OCI-LY7 (cell line): ENCODE data around the gene CLCNKB. TPM values are rescaled to one million over a fixed set of nuclear protein-coding genes. Genes with fewer than 3 reads are reported as not detected.

Source experiments
- BruUV-seq: library from RNA; stranded (reverse); fragments of 400-500 nt; replicated peaks from 2 replicates; lab custom pipeline; 2021; lab: Mats Ljungman, UMichigan
- CTCF ChIA-PET: fragments of 300-600 bp; sonication (Branson Sonifier 250); formaldehyde crosslinking; loops from one replicate; lab custom pipeline; 2022; ENCODE audit warnings: antibody characterized with exemption; ENCODE audit not compliant: unreplicated experiment; lab: Charles Lee
- POLR2A ChIA-PET: fragments of 300-600 bp; sonication (Branson Sonifier 250); formaldehyde crosslinking; loops from one replicate; lab custom pipeline; 2022; ENCODE audit warnings: antibody characterized with exemption; lab: Charles Lee
- DNase-seq: peaks from one replicate; pipeline ENCODE4 v3.0.0-alpha.2; 2015; ENCODE audit warnings: low spot score
- H2AFZ ChIP-seq: fragments of 200-600 bp; sonication (generic), shearing (Covaris generic); 2 replicates; pipeline ENCODE4 v1.6.1; 2014; ENCODE audit warnings: mild to moderate bottlenecking, antibody characterized with exemption, low read length, moderate library complexity
- H3K27ac ChIP-seq: fragments of 200-600 bp; sonication (generic); 2 replicates; pipeline ENCODE4 v1.5.1; 2014; ENCODE audit warnings: mixed run types, low read depth, mild to moderate bottlenecking, moderate library complexity, low read length, inconsistent platforms; ENCODE audit not compliant: poor library complexity, severe bottlenecking
- H3K36me3 ChIP-seq: fragments of 200-600 bp; sonication (generic); 2 replicates; pipeline ENCODE4 v1.6.1; 2014; ENCODE audit warnings: mild to moderate bottlenecking, antibody characterized with exemption, low read length, moderate library complexity, mixed read lengths; ENCODE audit not compliant: insufficient read depth
- H3K4me1 ChIP-seq: fragments of 200-600 bp; sonication (generic); 2 replicates; pipeline ENCODE4 v1.5.1; 2014; ENCODE audit warnings: mild to moderate bottlenecking, low read length; ENCODE audit not compliant: insufficient read depth, poor library complexity, severe bottlenecking
- H3K4me2 ChIP-seq: fragments of 200-600 bp; sonication (generic); 2 replicates; pipeline ENCODE4 v1.6.1; 2014; ENCODE audit warnings: mild to moderate bottlenecking, low read length
- H3K4me3 ChIP-seq: fragments of 200-600 bp; sonication (generic); 2 replicates; pipeline ENCODE4 v1.5.1; 2014; ENCODE audit warnings: mild to moderate bottlenecking, low read depth, low read length; ENCODE audit not compliant: poor library complexity, severe bottlenecking
- H3K79me2 ChIP-seq: fragments of 200-600 bp; sonication (generic); 2 replicates; pipeline ENCODE4 v1.6.1; 2016; ENCODE audit warnings: low read depth, mild to moderate bottlenecking, low read length, moderate library complexity, mixed read lengths; ENCODE audit not compliant: insufficient read depth
- H3K9me2 ChIP-seq: fragments of 200-600 bp; sonication (generic); 2 replicates; pipeline ENCODE4 v1.6.1; 2016; ENCODE audit warnings: mild to moderate bottlenecking, low read length, mixed read lengths; ENCODE audit not compliant: insufficient read depth
- H3K9me3 ChIP-seq: fragments of 200-600 bp; sonication (generic); 2 replicates; pipeline ENCODE4 v1.6.1; 2014; ENCODE audit warnings: mild to moderate bottlenecking, mixed run types, low read length, mixed read lengths
- H4K20me1 ChIP-seq: fragments of 200-600 bp; sonication (generic); 2 replicates; pipeline ENCODE4 v1.6.1; 2014; ENCODE audit warnings: mild to moderate bottlenecking, antibody characterized with exemption, low read length, moderate library complexity, mixed read lengths; ENCODE audit not compliant: insufficient read depth
- CTCF ChIP-seq: fragments of 200-600 bp; sonication (generic); conservative IDR thresholded peaks from 2 replicates; pipeline ENCODE4 v1.5.1; 2014; ENCODE audit warnings: mild to moderate bottlenecking, antibody characterized with exemption, low read length, moderate library complexity, mixed read lengths
- EZH2phosphoT487 ChIP-seq: fragments of 200-600 bp; sonication (generic); IDR thresholded peaks from 2 replicates; pipeline ENCODE4 v1.6.1; 2018; ENCODE audit warnings: low read depth, borderline replicate concordance, mild to moderate bottlenecking, mixed run types, antibody characterized with exemption, low read length, moderate library complexity, mixed read lengths
- intact Hi-C: fragments of 100-400 bp; cut with micrococcal nuclease; formaldehyde crosslinking; loops from one replicate; pipeline ENCODE4 v1.10.0; 2022; ENCODE audit not compliant: unreplicated experiment
- total RNA-seq, 2 experiments: library from RNA; depleted of rRNA in 1 of 2; stranded (reverse); fragments of >200 nt in 1 of 2; shearing (Covaris generic) in 1 of 2; gene quantifications; 2 replicates each; pipeline ENCODE4 v1.2.3, GENCODE V29; 2014 to 2022

Gene CLCNKB
- total RNA-seq, 2 experiments from 2014 or later: not detected

- ChIA-PET POLR2A (interaction anchor here (0.7 to 1.0 kb wide), 2 partner anchors 33 to 104 kb away, joined by 3 to 4 read pairs; no protein-coding TSS in a partner anchor), CTCF (no interaction called here)
- Histone ChIP-seq H3K4me2 (peak overlapping the region; percentile 49), H3K27ac (no peak overlapping the region), H3K79me2 (no peaks in the 10 kb centered on the region), H3K4me3 (peak overlapping the region; percentile 35), H3K4me1 (peaks cover 21% of the 10 kb centered on the region), H3K9me3 (no peaks in the 10 kb centered on the region), H3K36me3 (no peaks in the 10 kb centered on the region), H3K9me2 (no peaks in the 10 kb centered on the region), H2AFZ (peak overlapping the region; percentile 79), H4K20me1 (no peaks in the 10 kb centered on the region)
- BruUV-seq: no TSS peak
- intact Hi-C loops: no loop called here
- no peak for TF ChIP-seq CTCF
- no peak for TF ChIP-seq EZH2phosphoT487
- no peak for DNase-seq
Observed at GRCh38 chr1:16013220-16013907, 30.2 kb upstream of the CLCNKB start.

- no peaks in the 10 kb centered on the region for H3K9me2 ChIP-seq
- TF ChIP-seq CTCF (no peak), EZH2phosphoT487 (no peak)
- H3K4me1 ChIP-seq: peaks cover 21% of the 10 kb centered on the region
- intact Hi-C loops: no loop called here
- H3K9me3 ChIP-seq: no peaks in the 10 kb centered on the region
- no peak overlapping the region for H2AFZ ChIP-seq
- no peak overlapping the region for H3K4me3 ChIP-seq
- ChIA-PET CTCF (no interaction called here), POLR2A (interaction anchor here (1.0 kb wide), 1 partner anchor 32 kb away, joined by 3 read pairs; no protein-coding TSS in a partner anchor)
- H3K27ac ChIP-seq: no peak overlapping the region
- no peaks in the 10 kb centered on the region for H3K36me3 ChIP-seq
- H4K20me1 ChIP-seq: no peaks in the 10 kb centered on the region
- BruUV-seq: no TSS peak
- DNase-seq: no peak
- no peak overlapping the region for H3K4me2 ChIP-seq
- no peaks in the 10 kb centered on the region for H3K79me2 ChIP-seq
Observed at GRCh38 chr1:16013908-16014258, 29.7 kb upstream of the CLCNKB start.
